Measurements from ENCODE around the gene ATP1A3.
"Not testable (repeated sequence)": the region's sequence is repeated elsewhere in the genome, so short reads cannot be mapped to it uniquely, and the experiment has no call there.

Gene ATP1A3

DNA sequence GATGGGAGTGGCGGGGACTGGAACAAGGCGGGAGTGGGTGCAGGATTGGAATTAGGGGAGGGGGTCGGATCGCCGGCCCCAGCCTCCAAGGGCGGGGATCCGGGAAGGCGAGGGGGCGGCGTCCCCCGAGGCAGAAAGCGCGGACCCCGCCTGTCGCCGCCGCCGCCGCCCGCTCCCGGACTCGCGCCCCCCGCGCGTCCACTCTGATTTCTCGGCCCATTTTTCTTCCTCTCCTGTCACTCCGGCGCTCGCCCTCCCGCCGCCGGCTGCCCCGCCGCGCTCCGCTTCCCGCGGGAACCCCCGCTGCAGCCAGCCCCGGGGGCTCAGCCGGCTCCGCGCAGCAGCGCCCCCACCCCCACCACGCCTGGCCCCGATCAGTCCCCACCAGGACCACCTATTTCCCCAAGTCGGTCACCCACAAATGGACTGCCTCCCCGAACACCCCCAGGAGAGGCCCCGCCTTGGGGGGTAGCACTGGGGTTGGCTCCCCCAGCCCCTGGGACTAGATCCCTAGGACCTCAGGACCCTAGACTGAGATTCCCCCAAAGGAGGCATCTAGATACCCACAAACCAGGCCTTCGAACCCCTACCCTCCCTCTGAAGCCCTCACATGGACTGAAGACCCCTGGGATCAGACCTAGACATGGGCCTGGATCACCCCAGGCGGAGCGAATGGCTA lies 53.2 kb downstream of the ATP1A3 start:
- ATAC-seq (replicated peaks) (no peak), DNase-seq (no peak)
- peak overlapping the region; percentile 79 to 95 for H3K27ac Mint-ChIP-seq
- no peaks in the 10 kb centered on the region for H3K9me3 Mint-ChIP-seq
- H3K36me3 Mint-ChIP-seq (ENCODE audit: insufficient read depth): peaks cover 25% of the 10 kb centered on the region
- peak overlapping the region; percentile 74 to 80 for H3K4me3 Mint-ChIP-seq
- H3K4me1 Mint-ChIP-seq (ENCODE audit: low read depth in 2 of 2): peaks cover 41 to 55% of the 10 kb centered on the region in 2 donors
- H3K27me3 Mint-ChIP-seq: peaks cover 21 to 53% of the 10 kb centered on the region in 2 donors

GRCh38 chr19:41939861-41940730 lies 53.9 kb downstream of the ATP1A3 start:
- H3K27me3 Mint-ChIP-seq: peaks cover 27 to 61% of the 10 kb centered on the region in 2 donors
- DNase-seq (no peak), ATAC-seq (replicated peaks) (no peak)
- peaks cover 38 to 52% of the 10 kb centered on the region in 2 donors for H3K4me1 Mint-ChIP-seq (ENCODE audit: low read depth in 2 of 2)
- H3K4me3 Mint-ChIP-seq: peak overlapping the region; percentile 74 to 80
- peaks cover 17% of the 10 kb centered on the region for H3K36me3 Mint-ChIP-seq (ENCODE audit: insufficient read depth)
- peak overlapping the region; percentile 78 to 79 for H3K27ac Mint-ChIP-seq
- H3K9me3 Mint-ChIP-seq: no peaks in the 10 kb centered on the region

DNA sequence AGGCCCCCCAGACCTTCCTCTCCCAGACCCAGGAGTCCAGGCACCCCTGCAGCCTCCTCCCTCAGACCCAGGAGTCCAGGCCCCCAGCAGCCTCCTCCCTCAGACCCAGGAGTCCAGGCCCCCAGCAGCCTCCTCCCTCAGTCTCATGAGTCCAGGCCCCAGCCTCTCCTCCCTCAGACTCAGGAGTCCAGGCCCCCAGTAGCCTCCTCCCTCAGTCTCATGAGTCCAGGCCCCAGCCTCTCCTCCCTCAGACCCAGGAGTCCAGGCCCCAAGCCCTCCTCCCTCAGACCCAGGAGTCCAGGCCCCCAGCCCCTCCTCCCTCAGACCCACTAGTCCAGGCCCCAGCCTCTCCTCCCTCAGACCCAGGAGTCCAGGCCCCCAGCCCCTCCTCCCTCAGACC lies 54.8 kb downstream of the ATP1A3 start:
- H3K27me3 Mint-ChIP-seq: peaks cover 31 to 67% of the 10 kb centered on the region in 2 donors

GRCh38 chr19:41937525-41938468 lies 56.2 kb downstream of the ATP1A3 start:
- Mint-ChIP-seq H3K4me3 (no peak overlapping the region), H3K27me3 (peaks cover 31 to 62% of the 10 kb centered on the region in 2 donors), H3K36me3 (ENCODE audit: insufficient read depth) (peaks cover 13% of the 10 kb centered on the region), H3K27ac (peak overlapping the region; percentile 77 to 93), H3K4me1 (ENCODE audit: low read depth in 2 of 2) (peaks cover 39 to 52% of the 10 kb centered on the region in 2 donors), H3K9me3 (no peaks in the 10 kb centered on the region)
- DNase-seq (no peak), ATAC-seq (replicated peaks) (no peak)

More for the DNA sequence above, 54.8 kb downstream of the ATP1A3 start:
- H3K9me3 Mint-ChIP-seq; DNase-seq; H3K4me3 Mint-ChIP-seq; ATAC-seq (replicated peaks): not testable (repeated sequence)
- Mint-ChIP-seq H3K4me1 (ENCODE audit: low read depth in 2 of 2) (peaks cover 37 to 50% of the 10 kb centered on the region in 2 donors), H3K36me3 (ENCODE audit: insufficient read depth) (peaks cover 15% of the 10 kb centered on the region), H3K27ac (peak overlapping the region in 1 of 2 donors; percentile 41)

DNA sequence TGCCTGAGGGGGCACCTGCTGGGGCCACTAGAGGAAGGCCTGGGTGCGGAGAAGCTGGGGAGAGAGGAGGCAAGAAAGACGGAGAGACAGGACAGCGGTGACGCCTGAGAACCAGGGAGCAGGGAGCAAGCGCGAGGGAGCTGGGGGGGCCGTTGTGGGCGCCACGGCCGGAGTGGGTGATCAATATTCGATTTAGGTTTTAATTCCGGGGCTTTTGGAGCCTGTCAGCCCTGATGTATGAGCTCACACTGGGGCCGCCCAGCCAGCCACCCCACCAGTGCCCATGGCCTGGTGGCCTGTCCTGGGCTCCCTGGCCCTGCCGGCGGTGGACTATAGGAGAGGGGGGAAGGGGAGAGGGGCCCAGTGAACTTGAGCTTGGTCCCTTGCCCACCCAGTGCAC lies 57.1 kb downstream of the ATP1A3 start:
- peak overlapping the region; percentile 90 to 93 for H3K27ac Mint-ChIP-seq
- peak overlapping the region; percentile 15 to 48 for H3K4me3 Mint-ChIP-seq
- peaks cover 13% of the 10 kb centered on the region for H3K36me3 Mint-ChIP-seq (ENCODE audit: insufficient read depth)
- no peak for DNase-seq
- no peak for ATAC-seq (replicated peaks)
- no peaks in the 10 kb centered on the region for H3K9me3 Mint-ChIP-seq
- H3K4me1 Mint-ChIP-seq (ENCODE audit: low read depth in 2 of 2): peaks cover 42 to 49% of the 10 kb centered on the region in 2 donors
- peaks cover 31 to 55% of the 10 kb centered on the region in 2 donors for H3K27me3 Mint-ChIP-seq

DNA sequence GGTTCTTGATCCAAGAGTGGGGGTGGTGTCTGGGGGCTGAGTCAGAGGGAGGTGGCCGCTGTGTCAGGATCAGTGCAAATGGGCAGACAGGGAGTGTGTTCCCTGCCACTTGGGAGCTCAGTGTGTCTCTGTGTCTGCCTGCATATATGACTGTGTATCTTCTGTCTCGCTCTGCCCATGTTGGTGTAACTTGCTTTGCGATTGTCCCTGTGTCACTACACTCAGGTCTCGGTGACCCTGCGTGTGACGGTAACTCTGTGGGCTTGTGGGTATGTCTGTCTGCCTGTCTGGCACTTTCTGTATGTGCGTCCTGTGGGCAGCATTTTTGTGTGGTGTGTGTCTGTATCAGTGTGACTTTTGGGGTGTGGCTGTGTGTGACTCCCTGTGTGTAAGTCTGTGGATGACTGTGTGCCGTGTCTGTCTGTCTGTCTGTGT lies 57.6 kb downstream of the ATP1A3 start:
- H3K4me1 Mint-ChIP-seq (ENCODE audit: low read depth in 2 of 2): peaks cover 38 to 45% of the 10 kb centered on the region in 2 donors
- ATAC-seq (replicated peaks) (peak; percentile 84), DNase-seq (peak; percentile 61 to 67 (median 66))
- H3K27ac Mint-ChIP-seq: peak overlapping the region; percentile 90 to 93
- peaks cover 10% of the 10 kb centered on the region for H3K36me3 Mint-ChIP-seq (ENCODE audit: insufficient read depth)
- no peaks in the 10 kb centered on the region for H3K9me3 Mint-ChIP-seq
- peak overlapping the region; percentile 15 to 48 for H3K4me3 Mint-ChIP-seq
- H3K27me3 Mint-ChIP-seq: peaks cover 27 to 50% of the 10 kb centered on the region in 2 donors

DNA sequence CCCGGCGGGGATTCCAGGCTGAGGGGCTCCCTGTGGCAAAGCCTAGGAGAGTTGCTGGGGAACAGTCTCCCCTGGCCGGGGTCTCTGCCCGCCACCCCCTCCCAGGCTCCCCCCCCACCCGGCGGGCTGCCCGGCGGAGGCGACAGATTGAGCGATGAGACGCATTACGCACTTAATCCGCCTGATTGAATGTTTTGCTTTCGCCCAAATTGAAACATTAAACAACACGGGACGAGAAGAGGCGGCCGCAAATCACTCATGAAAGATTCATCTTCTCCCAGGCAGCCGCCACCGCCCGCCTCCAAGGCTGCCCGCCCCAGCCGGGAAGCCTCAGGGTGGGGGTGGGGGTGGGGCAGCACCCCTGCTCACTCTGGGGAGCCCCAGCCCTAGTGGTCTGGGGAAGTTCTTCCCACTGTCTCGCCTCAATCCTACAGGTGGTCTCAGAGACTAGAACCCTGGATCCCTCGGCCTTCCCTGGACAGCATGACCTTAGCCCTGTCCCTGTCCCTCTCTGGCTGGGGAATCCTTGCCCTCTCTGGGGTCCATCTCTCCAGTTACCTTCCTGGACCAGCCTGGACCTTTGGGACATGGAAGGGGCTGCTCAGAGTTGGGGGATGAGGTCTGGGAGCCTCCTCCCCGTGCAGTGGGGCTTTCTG lies 58.1 kb downstream of the ATP1A3 start:
- ATAC-seq (replicated peaks) (no peak), DNase-seq (no peak)
- H3K36me3 Mint-ChIP-seq (ENCODE audit: insufficient read depth): peaks cover 10% of the 10 kb centered on the region
- H3K9me3 Mint-ChIP-seq: no peaks in the 10 kb centered on the region
- peaks cover 34 to 44% of the 10 kb centered on the region in 2 donors for H3K4me1 Mint-ChIP-seq (ENCODE audit: low read depth in 2 of 2)
- H3K4me3 Mint-ChIP-seq: peak overlapping the region; percentile 15 to 48
- H3K27me3 Mint-ChIP-seq: peaks cover 23 to 44% of the 10 kb centered on the region in 2 donors
- H3K27ac Mint-ChIP-seq: peak overlapping the region; percentile 90 to 93

- ATAC-seq (replicated peaks) (peak; percentile 50), DNase-seq (peak; percentile 77 to 80 (median 77))
- Mint-ChIP-seq H3K36me3 (ENCODE audit: insufficient read depth) (peaks cover 12% of the 10 kb centered on the region), H3K9me3 (no peaks in the 10 kb centered on the region), H3K4me3 (peak overlapping the region in 1 of 2 donors; percentile 27), H3K4me1 (ENCODE audit: low read depth in 2 of 2) (peaks cover 38 to 47% of the 10 kb centered on the region in 2 donors), H3K27ac (peak overlapping the region; percentile 80 to 91), H3K27me3 (peaks cover 18 to 36% of the 10 kb centered on the region in 2 donors)
These were observed 59.1 kb downstream of the ATP1A3 start for GRCh38 chr19:41934849-41935374.

GRCh38 chr19:41933693-41934426 lies 60.2 kb downstream of the ATP1A3 start:
- no peak for DNase-seq
- Mint-ChIP-seq H3K9me3 (no peaks in the 10 kb centered on the region), H3K4me3 (peak overlapping the region in 1 of 2 donors; percentile 13), H3K4me1 (ENCODE audit: low read depth in 2 of 2) (peaks cover 46 to 57% of the 10 kb centered on the region in 2 donors), H3K27ac (peak overlapping the region; percentile 80 to 91), H3K27me3 (peaks cover 18 to 47% of the 10 kb centered on the region in 2 donors), H3K36me3 (ENCODE audit: insufficient read depth) (peaks cover 16% of the 10 kb centered on the region)
- no peak for ATAC-seq (replicated peaks)

GRCh38 chr19:41932720-41933332 lies 61.2 kb downstream of the ATP1A3 start:
- H3K9me3 Mint-ChIP-seq: no peaks in the 10 kb centered on the region
- peaks cover 16% of the 10 kb centered on the region for H3K36me3 Mint-ChIP-seq (ENCODE audit: insufficient read depth)
- ATAC-seq (replicated peaks) (no peak), DNase-seq (no peak)
- peaks cover 48 to 58% of the 10 kb centered on the region in 2 donors for H3K4me1 Mint-ChIP-seq (ENCODE audit: low read depth in 2 of 2)
- H3K4me3 Mint-ChIP-seq: no peak overlapping the region
- peak overlapping the region; percentile 38 to 80 for H3K27ac Mint-ChIP-seq
- H3K27me3 Mint-ChIP-seq: peaks cover 18 to 49% of the 10 kb centered on the region in 2 donors

DNA sequence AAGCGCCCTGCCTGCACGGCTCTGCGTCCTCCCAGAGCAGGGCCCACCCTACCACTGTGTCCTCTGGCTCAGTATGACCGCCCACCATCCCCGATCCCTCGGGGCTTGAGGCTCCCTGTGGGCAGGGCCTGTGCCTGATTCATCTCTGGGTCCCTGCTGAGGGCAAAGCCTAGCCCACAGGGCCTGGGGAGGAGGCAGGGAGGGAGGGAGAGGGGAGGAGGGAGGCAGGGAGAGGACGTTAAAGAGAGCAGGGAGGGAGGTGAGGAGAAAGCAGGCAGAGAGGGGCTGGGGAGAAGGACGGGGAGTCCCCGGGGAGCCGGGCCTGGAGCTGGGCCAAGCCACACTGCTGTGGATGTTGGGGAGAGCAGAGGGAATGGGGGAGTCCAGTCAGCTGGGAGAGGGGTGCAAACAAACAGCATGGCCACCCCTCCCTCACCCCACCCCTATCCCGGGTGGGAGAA lies 61.7 kb downstream of the ATP1A3 start:
- Mint-ChIP-seq H3K27ac (peak overlapping the region; percentile 38 to 73), H3K27me3 (peaks cover 18 to 43% of the 10 kb centered on the region in 2 donors), H3K36me3 (ENCODE audit: insufficient read depth) (peaks cover 16% of the 10 kb centered on the region), H3K4me3 (no peak overlapping the region), H3K9me3 (no peaks in the 10 kb centered on the region), H3K4me1 (ENCODE audit: low read depth in 2 of 2) (peaks cover 45 to 54% of the 10 kb centered on the region in 2 donors)
- DNase-seq (no peak), ATAC-seq (replicated peaks) (no peak)

Data from effector memory CD8-positive, alpha-beta T cell (primary cell).